ENCODE results near the gene GET4.

DNA sequence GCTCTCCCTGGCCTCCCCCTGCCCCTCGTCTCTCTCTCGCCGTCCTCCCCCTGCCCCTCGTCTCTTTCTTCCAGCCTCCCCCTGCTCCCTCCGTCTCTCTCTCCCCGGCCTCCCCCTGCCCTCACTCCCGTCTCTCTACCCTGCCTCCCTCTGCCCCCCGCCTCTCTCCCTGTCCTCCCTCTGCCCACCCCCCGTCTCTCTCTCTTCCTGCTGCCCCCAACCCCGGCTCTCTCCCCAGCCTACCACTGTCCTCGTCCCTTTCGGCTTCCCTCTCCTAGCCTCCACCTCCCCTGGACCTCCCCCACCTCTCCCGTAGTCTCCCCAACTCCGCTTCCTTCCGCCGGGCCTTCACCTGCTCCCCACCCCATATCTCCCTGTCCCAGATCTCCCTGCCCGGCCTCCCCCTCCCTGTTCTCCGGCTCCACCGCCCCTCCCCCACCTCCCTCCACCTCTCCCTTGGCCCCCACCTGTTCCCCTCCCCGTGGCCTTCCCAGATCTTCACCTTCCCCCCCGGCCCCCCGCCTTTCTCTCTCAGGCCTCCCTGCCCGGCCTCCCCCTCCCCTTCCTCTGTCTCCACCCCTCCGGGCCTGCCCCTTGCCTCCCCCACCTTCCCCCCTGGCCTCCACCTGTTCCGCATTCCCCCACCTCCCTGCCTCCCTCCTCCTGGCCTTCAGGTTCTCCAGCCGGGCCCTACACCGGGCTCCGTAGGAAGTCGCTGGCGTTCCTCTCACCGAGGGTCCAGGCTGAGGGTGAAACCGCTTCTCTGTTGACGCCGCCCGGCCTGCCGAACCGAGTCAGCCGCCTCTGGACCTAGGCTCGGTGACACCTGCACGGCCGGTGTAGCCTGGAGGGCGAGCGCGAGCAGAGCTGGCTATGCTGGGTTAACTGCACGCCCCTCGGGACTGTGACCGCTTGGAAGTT, 1.2 kb downstream of the GET4 start:
- TF ChIP-seq GATA2 (IDR thresholded peaks at IDR 0.05; ENCODE audit: low read depth, low read length), result no peak
- TF ChIP-seq GATA3 (IDR thresholded peaks at IDR 0.05; ENCODE audit: low read depth, low read length), result no peak

Measured in SH-SY5Y (cell line).